Loucy (cell line): ENCODE data around the gene KLK6.
"Not testable (repeated sequence)": the region's sequence is repeated elsewhere in the genome, so short reads cannot be mapped to it uniquely, and the experiment has no call there.

Source experiments
- H2AFZ ChIP-seq: fragments of 200-600 bp; sonication (generic); 2 replicates; pipeline ENCODE4 v1.6.0; 2016; ENCODE audit warnings: antibody characterized with exemption, mild to moderate bottlenecking, low read length, moderate library complexity
- H3F3A ChIP-seq: fragments of 200-600 bp; 2 replicates; pipeline ENCODE4 v1.6.0; 2016; ENCODE audit warnings: antibody characterized with exemption, low read depth, mild to moderate bottlenecking
- H3K27me3 ChIP-seq: fragments of 200-600 bp; sonication (generic); 2 replicates; pipeline ENCODE4 v1.6.1; 2014; ENCODE audit warnings: low read length, mild to moderate bottlenecking; ENCODE audit not compliant: insufficient read depth, poor library complexity, severe bottlenecking
- H3K36me3 ChIP-seq: fragments of 200-600 bp; sonication (generic); 2 replicates; pipeline ENCODE4 v1.6.1; 2016; ENCODE audit warnings: low read length; ENCODE audit not compliant: insufficient read depth
- H3K4me1 ChIP-seq: fragments of 200-600 bp; sonication (generic); 2 replicates; pipeline ENCODE4 v1.5.1; 2014; ENCODE audit warnings: low read length, mild to moderate bottlenecking; ENCODE audit not compliant: insufficient read depth, poor library complexity, severe bottlenecking
- H3K4me2 ChIP-seq: fragments of 200-600 bp; sonication (generic); 2 replicates; pipeline ENCODE4 v1.6.0; 2014; ENCODE audit warnings: antibody characterized with exemption, low read length, low read depth, mild to moderate bottlenecking; ENCODE audit not compliant: poor library complexity, severe bottlenecking
- H3K4me3 ChIP-seq: fragments of 200-600 bp; sonication (generic); 2 replicates; pipeline ENCODE4 v1.5.1; 2014; ENCODE audit warnings: low read length, mild to moderate bottlenecking, mixed read lengths; ENCODE audit not compliant: poor library complexity, severe bottlenecking
- H3K79me2 ChIP-seq: fragments of 200-600 bp; sonication (generic); 2 replicates; pipeline ENCODE4 v1.6.1; 2014; ENCODE audit warnings: low read length; ENCODE audit not compliant: insufficient read depth
- H3K9ac ChIP-seq: fragments of 200-600 bp; sonication (generic); 2 replicates; pipeline ENCODE4 v1.6.0; 2014; ENCODE audit warnings: mild to moderate bottlenecking, low read depth, low read length, moderate library complexity; ENCODE audit not compliant: poor library complexity, severe bottlenecking
- H3K9me2 ChIP-seq: fragments of 200-600 bp; sonication (generic); replicated peaks from 2 replicates; pipeline ENCODE4 v1.6.1; 2016; ENCODE audit warnings: low read depth, low read length, mixed read lengths
- H3K9me3 ChIP-seq: fragments of 200-600 bp; sonication (generic); 2 replicates; pipeline ENCODE4 v1.6.1; 2014; ENCODE audit warnings: mild to moderate bottlenecking, antibody characterized with exemption, low read length, low read depth; ENCODE audit not compliant: insufficient read depth
- H4K20me1 ChIP-seq: fragments of 200-600 bp; sonication (generic); 2 replicates; pipeline ENCODE4 v1.6.0; 2014; ENCODE audit warnings: antibody characterized with exemption, low read length, mild to moderate bottlenecking; ENCODE audit not compliant: insufficient read depth, poor library complexity, severe bottlenecking
- CTCF ChIP-seq: fragments of 200-600 bp; sonication (generic); conservative IDR thresholded peaks from 2 replicates; pipeline ENCODE4 v1.5.1; 2014; ENCODE audit warnings: mild to moderate bottlenecking, antibody characterized with exemption, low read length
- EZH2phosphoT487 ChIP-seq: fragments of 200-600 bp; IDR thresholded peaks from 2 replicates; pipeline ENCODE4 v1.6.1; 2018; ENCODE audit warnings: antibody characterized with exemption, mild to moderate bottlenecking, moderate library complexity, borderline replicate concordance

The KLK6 gene

DNA sequence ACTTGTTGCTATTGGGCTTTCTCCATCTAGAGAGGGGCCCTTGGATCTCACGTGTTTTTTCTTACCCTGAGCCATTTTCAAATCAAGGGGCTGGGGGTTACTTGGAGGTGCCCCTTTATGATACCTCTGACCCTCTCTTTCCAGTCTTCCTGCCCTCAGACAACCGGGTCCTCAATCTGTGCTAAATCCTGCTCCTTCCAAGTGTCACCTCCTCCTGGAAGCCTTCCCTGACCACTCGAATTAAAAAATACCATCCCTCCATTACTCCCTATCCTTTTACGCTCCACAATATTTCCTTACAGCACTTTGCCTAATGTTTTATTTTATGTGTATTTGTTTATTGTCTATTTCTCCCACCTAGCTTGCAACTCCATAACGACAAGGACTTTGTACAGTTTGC is 28.7 kb upstream of the KLK6 start:
- Histone ChIP-seq H2AFZ (no peak overlapping the region), H3K4me1 (no peaks in the 10 kb centered on the region), H3K4me2 (no peak overlapping the region), H3F3A (no peaks in the 10 kb centered on the region), H3K9ac (no peak overlapping the region), H3K79me2 (no peaks in the 10 kb centered on the region), H3K36me3 (no peaks in the 10 kb centered on the region), H3K4me3 (no peak overlapping the region), H3K9me2 (no peaks in the 10 kb centered on the region), H3K27me3 (no peaks in the 10 kb centered on the region), H4K20me1 (no peaks in the 10 kb centered on the region), H3K9me3 (peaks cover 5% of the 10 kb centered on the region; the same call in 1 of the 2 replicates)
- TF ChIP-seq EZH2phosphoT487 = no peak
- no peak for TF ChIP-seq CTCF

DNA sequence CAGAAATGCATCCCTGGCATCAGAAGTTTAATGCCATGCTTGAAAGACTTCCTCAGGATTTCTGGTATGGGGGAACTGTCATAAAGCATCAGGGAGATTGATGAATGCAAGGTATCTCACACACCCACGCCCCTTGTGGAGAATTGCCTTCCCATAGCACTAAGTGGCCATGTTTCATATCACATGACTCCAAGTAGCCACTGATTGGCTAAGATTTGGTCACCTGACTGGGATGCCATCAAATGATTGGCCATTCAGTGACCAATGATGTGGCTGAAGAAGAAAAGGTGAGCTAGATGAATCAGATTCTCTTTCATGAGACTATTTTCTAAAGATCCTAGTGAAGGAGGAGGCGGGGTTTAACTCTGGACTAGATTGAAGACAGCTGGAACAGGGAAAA is 24.7 kb upstream of the KLK6 start:
- Histone ChIP-seq H4K20me1 (no peaks in the 10 kb centered on the region), H3F3A (no peaks in the 10 kb centered on the region), H2AFZ (no peak overlapping the region), H3K27me3 (no peaks in the 10 kb centered on the region), H3K9me3 (no peaks in the 10 kb centered on the region; the same call in 1 of the 2 replicates), H3K9ac (no peak overlapping the region), H3K4me3 (no peak overlapping the region), H3K4me2 (no peak overlapping the region), H3K9me2 (no peaks in the 10 kb centered on the region), H3K4me1 (no peaks in the 10 kb centered on the region), H3K36me3 (no peaks in the 10 kb centered on the region), H3K79me2 (no peaks in the 10 kb centered on the region)
- TF ChIP-seq CTCF = no peak
- no peak for TF ChIP-seq EZH2phosphoT487

DNA sequence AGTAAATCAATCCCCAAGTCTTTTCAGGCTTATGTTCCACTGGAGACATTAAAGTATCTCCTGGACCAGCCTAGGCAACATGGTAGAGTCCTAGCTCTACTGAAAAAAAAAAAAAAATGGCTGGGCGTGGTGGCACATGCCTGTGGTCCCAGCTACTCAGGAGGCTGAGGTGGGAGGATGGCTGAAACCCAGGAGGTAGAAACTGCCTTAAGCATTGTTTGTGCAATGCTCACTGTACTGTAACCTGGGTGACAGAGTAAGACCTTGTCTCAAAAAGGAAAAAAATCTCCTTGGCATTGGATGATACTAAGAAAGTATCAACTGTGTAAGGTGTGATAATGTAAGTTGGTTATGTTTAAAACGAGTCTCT is 23.3 kb upstream of the KLK6 start:
- Histone ChIP-seq H3K9me2 (no peaks in the 10 kb centered on the region), H3F3A (no peaks in the 10 kb centered on the region), H3K9ac (no peak overlapping the region), H3K9me3 (no peaks in the 10 kb centered on the region; the same call in 1 of the 2 replicates), H3K4me1 (no peaks in the 10 kb centered on the region), H3K4me2 (no peak overlapping the region), H3K79me2 (no peaks in the 10 kb centered on the region), H2AFZ (no peak overlapping the region), H3K36me3 (no peaks in the 10 kb centered on the region), H3K4me3 (no peak overlapping the region), H3K27me3 (no peaks in the 10 kb centered on the region), H4K20me1 (no peaks in the 10 kb centered on the region)
- TF ChIP-seq EZH2phosphoT487 = no peak
- TF ChIP-seq CTCF = no peak

DNA sequence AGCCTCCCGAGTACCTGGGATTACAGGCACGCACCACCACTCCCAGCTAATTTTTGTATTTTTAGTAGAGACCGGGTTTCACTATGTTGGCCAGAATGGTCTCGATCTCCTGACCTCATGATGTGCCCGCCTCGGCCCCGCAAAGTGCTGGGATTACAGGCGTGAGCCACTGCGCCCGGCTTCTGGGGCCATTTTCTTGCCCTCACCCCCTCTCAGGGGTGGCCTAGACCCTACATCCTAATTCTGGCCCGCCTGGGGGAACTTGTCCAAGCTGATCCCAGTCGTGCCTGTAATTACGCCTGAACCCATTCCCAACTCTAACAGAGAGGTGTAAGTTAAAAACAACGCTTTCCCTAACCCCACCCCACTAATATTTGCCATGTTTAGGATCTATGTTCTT is 15.0 kb upstream of the KLK6 start:
- H3K9me3 ChIP-seq, H3K36me3 ChIP-seq, H3K27me3 ChIP-seq, H3F3A ChIP-seq, H3K9ac ChIP-seq, H3K4me3 ChIP-seq, H3K4me2 ChIP-seq, H2AFZ ChIP-seq, H3K79me2 ChIP-seq, H3K9me2 ChIP-seq, H3K4me1 ChIP-seq, H4K20me1 ChIP-seq: not testable (repeated sequence)
